Measurements from ENCODE around the gene DSP. TPM values are rescaled to one million over a fixed set of nuclear protein-coding genes. Genes with fewer than 3 reads are reported as not detected.

The DSP gene
- total RNA-seq, 4 donors from 2014 or later, result 3.8 to 28.3 (median 9.0) TPM

DNA sequence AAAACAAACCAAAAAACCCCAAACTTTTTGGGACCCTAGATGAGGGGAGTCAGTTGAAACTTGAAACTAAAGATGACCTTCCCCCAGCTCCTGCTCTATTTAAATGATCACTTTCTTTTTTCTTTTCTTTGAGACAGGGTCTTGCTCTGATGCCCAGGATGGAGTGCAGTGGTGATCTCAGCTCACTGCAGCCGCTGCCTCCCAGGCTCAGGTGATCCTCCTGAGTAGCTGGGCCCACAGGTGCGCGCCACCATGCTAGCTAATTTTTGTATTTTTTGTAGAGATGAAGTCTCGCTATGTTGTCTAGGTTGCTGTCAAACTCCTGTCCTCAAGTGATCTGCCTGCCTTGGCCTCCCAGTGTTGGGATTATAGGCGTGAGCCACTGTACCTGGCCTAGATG, 7.3 kb upstream of the DSP start:
- H3K4me1 ChIP-seq, result no peaks in the 10 kb centered on the region
- no peak overlapping the region for H3K27ac ChIP-seq
- intact Hi-C loops (cut with DNase I; ENCODE audit: low total_unique reads), result no loop called here
- no peak for TF ChIP-seq CTCF (IDR thresholded peaks at IDR 0.05)
- no peak for TF ChIP-seq POLR2A (IDR thresholded peaks at IDR 0.05)
- H3K27me3 ChIP-seq, result peaks cover 0 to 13% of the 10 kb centered on the region in 2 donors
- H3K9me3 ChIP-seq, result no peaks in the 10 kb centered on the region
- DNase-seq, result no peak
- H3K4me3 ChIP-seq, result no peak overlapping the region
- no peaks in the 10 kb centered on the region for H3K36me3 ChIP-seq

- peaks cover 0 to 26% of the 10 kb centered on the region in 2 donors for H3K27me3 ChIP-seq
- no peaks in the 10 kb centered on the region for H3K4me1 ChIP-seq
- no peak overlapping the region for H3K4me3 ChIP-seq
- H3K27ac ChIP-seq, result no peak overlapping the region
- TF ChIP-seq POLR2A (IDR thresholded peaks at IDR 0.05), result no peak
- TF ChIP-seq CTCF (IDR thresholded peaks at IDR 0.05), result no peak
- H3K9me3 ChIP-seq, result no peaks in the 10 kb centered on the region
- intact Hi-C loops (cut with DNase I; ENCODE audit: low total_unique reads), result no loop called here
- H3K36me3 ChIP-seq, result no peaks in the 10 kb centered on the region
- no peak for DNase-seq
Measured at GRCh38 chr6:7535498-7535897, 6.0 kb upstream of the DSP start.

- Histone ChIP-seq H3K27me3 (peaks cover 15 to 33% of the 10 kb centered on the region in 2 donors), H3K4me1 (peaks cover 0 to 18% of the 10 kb centered on the region in 2 donors), H3K9me3 (no peaks in the 10 kb centered on the region), H3K36me3 (no peaks in the 10 kb centered on the region), H3K27ac (no peak overlapping the region), H3K4me3 (no peak overlapping the region)
- TF ChIP-seq POLR2A (IDR thresholded peaks at IDR 0.05) (no peak), CTCF (IDR thresholded peaks at IDR 0.05) (no peak)
- no peak for DNase-seq
- intact Hi-C loops (cut with DNase I; ENCODE audit: low total_unique reads), result no loop called here
Measured at GRCh38 chr6:7537565-7538174, 3.8 kb upstream of the DSP start.

DNA sequence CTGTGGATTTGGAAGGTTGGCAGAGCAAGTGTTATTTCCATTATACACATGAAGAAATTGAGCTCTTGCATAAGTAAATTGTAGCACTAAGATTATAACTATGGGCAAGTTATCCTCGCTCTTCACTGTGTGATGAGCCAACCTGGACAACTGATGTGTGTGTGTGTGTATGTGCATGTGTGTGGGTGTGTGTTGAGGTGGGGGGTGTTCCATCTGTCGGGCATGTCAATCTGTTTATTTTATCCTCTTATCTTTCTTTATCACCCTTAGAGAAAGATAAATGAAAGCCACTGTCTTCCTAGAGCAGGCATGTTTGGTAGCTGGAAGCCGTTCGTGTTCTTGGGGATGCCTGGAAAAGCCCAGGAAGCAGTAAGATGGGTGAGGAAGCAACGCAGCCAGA, 3.0 kb upstream of the DSP start:
- intact Hi-C loops (cut with DNase I; ENCODE audit: low total_unique reads), result no loop called here
- TF ChIP-seq CTCF (IDR thresholded peaks at IDR 0.05) (no peak), POLR2A (IDR thresholded peaks at IDR 0.05) (no peak)
- Histone ChIP-seq H3K4me1 (peaks cover 0 to 22% of the 10 kb centered on the region in 2 donors), H3K9me3 (no peaks in the 10 kb centered on the region), H3K27ac (no peak overlapping the region), H3K27me3 (peaks cover 17 to 30% of the 10 kb centered on the region in 2 donors), H3K4me3 (no peak overlapping the region), H3K36me3 (no peaks in the 10 kb centered on the region)
- DNase-seq, result no peak

GRCh38 chr6:7540595-7540994, 876 bp upstream of the DSP start:
- intact Hi-C loops (cut with DNase I; ENCODE audit: low total_unique reads), result no loop called here
- H3K27me3 ChIP-seq, result peaks cover 18 to 29% of the 10 kb centered on the region in 2 donors
- H3K9me3 ChIP-seq, result no peaks in the 10 kb centered on the region
- DNase-seq, result no peak
- H3K4me3 ChIP-seq, result no peak overlapping the region
- H3K4me1 ChIP-seq, result peaks cover 0 to 22% of the 10 kb centered on the region in 2 donors
- no peak for TF ChIP-seq POLR2A (IDR thresholded peaks at IDR 0.05)
- no peak for TF ChIP-seq CTCF (IDR thresholded peaks at IDR 0.05)
- no peak overlapping the region for H3K27ac ChIP-seq
- no peaks in the 10 kb centered on the region for H3K36me3 ChIP-seq
